Panc1 (cell line): ENCODE results near the gene IL17RB. TPM values are rescaled to one million over a fixed set of nuclear protein-coding genes. Genes with fewer than 3 reads are reported as not detected.

ENCODE experiments used
- ATAC-seq: fragments of 200-7000 bp; cut with Tn5 transposase; 2 replicates; pipeline ENCODE4 v1.9.1; 2020; ENCODE audit warnings: mild to moderate bottlenecking, moderate library complexity
- BruUV-seq: library from RNA; stranded (reverse); fragments of 400-500 nt; replicated peaks from 2 replicates; lab custom pipeline; 2021; lab: Mats Ljungman, UMichigan
- CTCF ChIA-PET: fragments of 300-600 bp; sonication (Branson Sonifier 250); formaldehyde crosslinking; loops from one replicate; lab custom pipeline; 2022; ENCODE audit warnings: antibody characterized with exemption; lab: Charles Lee
- POLR2A ChIA-PET: fragments of 300-600 bp; sonication (Branson Sonifier 250); formaldehyde crosslinking; loops from one replicate; lab custom pipeline; 2022; ENCODE audit warnings: antibody characterized with exemption; lab: Charles Lee
- DNase-seq: peaks from one replicate; pipeline ENCODE4 v3.0.0-alpha.2; 2010; ENCODE audit warnings: low read depth, low spot score
- H3K27ac ChIP-seq: 2 replicates; pipeline ENCODE4 v1.5.1; 2011; ENCODE audit warnings: mild to moderate bottlenecking, low read length, inconsistent platforms
- H3K27me3 ChIP-seq: fragments of 200-500 bp; sonication (Bioruptor generic); 2 replicates; pipeline ENCODE4 v1.6.0; 2014; ENCODE audit warnings: low read length, inconsistent platforms; ENCODE audit not compliant: control insufficient read depth, insufficient read depth
- H3K36me3 ChIP-seq: fragments of 200-500 bp; sonication (Bioruptor generic); 2 replicates; pipeline ENCODE4 v1.5.1; 2014; ENCODE audit warnings: inconsistent platforms, mild to moderate bottlenecking, low read length, moderate library complexity; ENCODE audit not compliant: control insufficient read depth, insufficient read depth
- H3K4me1 ChIP-seq: 2 replicates; pipeline ENCODE4 v1.5.1; 2011; ENCODE audit warnings: inconsistent platforms, mild to moderate bottlenecking, low read length, moderate library complexity; ENCODE audit not compliant: control insufficient read depth, insufficient read depth
- H3K4me3 ChIP-seq, 2 experiments: 2 replicates each; pipeline ENCODE4 v1.5.1; 2011 to 2012; ENCODE audit warnings: low read depth in 2 of 2, low read length in 2 of 2, mild to moderate bottlenecking in 2 of 2, inconsistent platforms in 1 of 2, moderate library complexity in 1 of 2
- H3K9me3 ChIP-seq: fragments of 200-500 bp; sonication (Bioruptor generic); 2 replicates; pipeline ENCODE4 v1.5.1; 2014; ENCODE audit warnings: low read depth, mild to moderate bottlenecking, inconsistent platforms, low read length, moderate library complexity; ENCODE audit not compliant: control insufficient read depth, insufficient read depth
- POLR2AphosphoS5 ChIP-seq: IDR thresholded peaks from 2 replicates; pipeline ENCODE4 v1.6.1; 2012; ENCODE audit warnings: mild to moderate bottlenecking, low read depth, low read length, moderate library complexity
- REST ChIP-seq, 2 experiments: IDR thresholded peaks; 2 replicates each; pipeline ENCODE4 v1.6.1; 2011 to 2012; ENCODE audit warnings: low read depth in 2 of 2, control low read depth in 1 of 2, low read length in 1 of 2, mild to moderate bottlenecking in 1 of 2, moderate library complexity in 1 of 2; ENCODE audit not compliant: insufficient read depth in 1 of 2
- SIN3A ChIP-seq: IDR thresholded peaks from 2 replicates; pipeline ENCODE4 v1.6.1; 2012; ENCODE audit warnings: low read depth, mild to moderate bottlenecking, low read length, moderate library complexity, borderline replicate concordance; ENCODE audit not compliant: insufficient read depth
- TCF7L2 ChIP-seq: IDR thresholded peaks from 2 replicates; pipeline ENCODE4 v1.6.1; 2011; ENCODE audit warnings: mild to moderate bottlenecking, low read depth, low read length, inconsistent platforms
- in situ Hi-C: cut with HindIII; loops from 2 replicates; pipeline ENCODE4 v1.10.0; 2016; ENCODE audit warnings: low sequenced_read_pairs, low pct_unique_long_range_greater_than_20kb
- intact Hi-C: fragments of 100-400 bp; cut with micrococcal nuclease; formaldehyde crosslinking; loops from one replicate; pipeline ENCODE4 v1.10.0; 2022; ENCODE audit not compliant: unreplicated experiment
- total RNA-seq: library from RNA; stranded (reverse); gene quantifications from one replicate; pipeline ENCODE4 v1.2.1, GENCODE V29; 2021; ENCODE audit not compliant: unreplicated experiment
- TF ChIP-seq, protein P1 (sequence below): fragments of 450-650 bp; IDR thresholded peaks from 2 replicates; pipeline ENCODE4 v1.5.1; 2017; ENCODE audit warnings: mild to moderate bottlenecking

IL17RB gene
- total RNA-seq, 1 experiment from 2014 or later, result 15.9 TPM

DNA sequence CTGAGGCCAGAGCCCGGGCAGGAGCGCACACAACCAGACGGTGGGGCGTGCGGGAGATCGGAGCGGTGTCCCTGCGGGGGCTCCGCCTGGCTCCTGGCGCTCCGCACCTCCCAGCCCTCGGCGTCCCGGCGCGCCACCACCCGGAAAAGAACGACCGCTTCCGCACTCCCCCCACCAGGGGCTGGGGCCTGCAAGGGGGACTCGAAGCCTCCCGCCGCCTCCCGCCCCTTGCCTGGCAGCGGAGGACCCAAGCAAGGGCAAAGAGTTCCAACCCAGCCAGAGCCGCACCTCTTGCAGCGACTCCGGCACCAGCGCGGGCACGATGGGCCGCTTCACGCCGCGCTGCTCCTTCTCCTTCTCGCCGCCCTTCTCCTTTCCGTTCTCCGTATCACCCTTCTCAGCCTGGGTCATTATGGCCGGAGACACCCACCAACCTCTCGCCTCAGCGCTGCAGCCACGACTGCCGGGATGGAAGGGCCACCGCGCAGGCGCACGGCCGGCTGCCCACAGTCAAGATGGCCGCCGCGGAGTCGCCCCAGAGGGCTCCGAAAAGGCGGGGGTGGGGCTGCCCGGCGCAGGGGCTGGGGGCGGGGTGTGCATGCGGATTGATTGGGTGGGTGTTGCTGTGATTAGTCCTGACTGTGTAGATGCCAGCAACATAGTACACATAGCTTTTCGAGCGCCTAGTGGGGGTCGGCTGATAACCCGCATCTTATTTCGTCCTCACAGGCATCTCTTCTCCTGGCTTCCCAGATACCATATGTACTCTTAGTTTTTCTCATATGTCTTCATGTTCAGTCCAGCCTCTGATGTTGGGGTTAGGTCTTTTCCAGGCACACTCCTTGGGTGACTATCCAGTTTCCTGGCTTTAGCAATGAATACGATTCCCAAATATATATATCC is 35.6 kb downstream of the IL17RB start, which contains the start of gene ACTR8:
TSS of gene ACTR8 (minus strand) at position 462 of the 903 bp plus-strand sequence. CDS start at position 411, 51 bp downstream.
- TF ChIP-seq POLR2AphosphoS5, result peak; percentile 72
- TF ChIP-seq REST (IDR thresholded peaks at IDR 0.05; ENCODE audit: insufficient read depth in 1 of 2, low read depth in 2 of 2, low read length in 1 of 2), result no peak
- TF ChIP-seq, protein P1, sequence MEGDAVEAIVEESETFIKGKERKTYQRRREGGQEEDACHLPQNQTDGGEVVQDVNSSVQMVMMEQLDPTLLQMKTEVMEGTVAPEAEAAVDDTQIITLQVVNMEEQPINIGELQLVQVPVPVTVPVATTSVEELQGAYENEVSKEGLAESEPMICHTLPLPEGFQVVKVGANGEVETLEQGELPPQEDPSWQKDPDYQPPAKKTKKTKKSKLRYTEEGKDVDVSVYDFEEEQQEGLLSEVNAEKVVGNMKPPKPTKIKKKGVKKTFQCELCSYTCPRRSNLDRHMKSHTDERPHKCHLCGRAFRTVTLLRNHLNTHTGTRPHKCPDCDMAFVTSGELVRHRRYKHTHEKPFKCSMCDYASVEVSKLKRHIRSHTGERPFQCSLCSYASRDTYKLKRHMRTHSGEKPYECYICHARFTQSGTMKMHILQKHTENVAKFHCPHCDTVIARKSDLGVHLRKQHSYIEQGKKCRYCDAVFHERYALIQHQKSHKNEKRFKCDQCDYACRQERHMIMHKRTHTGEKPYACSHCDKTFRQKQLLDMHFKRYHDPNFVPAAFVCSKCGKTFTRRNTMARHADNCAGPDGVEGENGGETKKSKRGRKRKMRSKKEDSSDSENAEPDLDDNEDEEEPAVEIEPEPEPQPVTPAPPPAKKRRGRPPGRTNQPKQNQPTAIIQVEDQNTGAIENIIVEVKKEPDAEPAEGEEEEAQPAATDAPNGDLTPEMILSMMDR, result no peak
- no peak for TF ChIP-seq SIN3A
- DNase-seq, result no peak
- peak; percentile 99 for ATAC-seq
- Histone ChIP-seq H3K27ac (peak within 1 kb of the TSS; percentile 86), H3K36me3 (peaks cover 22% of the 10 kb centered on the region), H3K9me3 (no peaks in the 10 kb centered on the region), H3K27me3 (no peaks in the 10 kb centered on the region), H3K4me3 (peak within 1 kb of the TSS; percentile 81 to 85), H3K4me1 (peaks cover 4% of the 10 kb centered on the region; the same call in 1 of the 2 replicates)
- in situ Hi-C loops, result no loop called here
- ChIA-PET POLR2A (no interaction called here), CTCF (no interaction called here)
- intact Hi-C loops, result no loop called here
- BruUV-seq, result TSS peak; percentile 72

- no TSS peak for BruUV-seq
- CTCF ChIA-PET, result no interaction called here
- peaks cover 4% of the 10 kb centered on the region; the same call in 1 of the 2 replicates for H3K4me1 ChIP-seq
- no peak for ATAC-seq
- no peaks in the 10 kb centered on the region for H3K9me3 ChIP-seq
- H3K4me3 ChIP-seq, result no peak overlapping the region
- H3K36me3 ChIP-seq, result peaks cover 18% of the 10 kb centered on the region
- TF ChIP-seq TCF7L2, result no peak
- TF ChIP-seq SIN3A, result no peak
- no peak for TF ChIP-seq REST (IDR thresholded peaks at IDR 0.05; ENCODE audit: insufficient read depth in 1 of 2, low read depth in 2 of 2, low read length in 1 of 2)
- no peak for TF ChIP-seq POLR2AphosphoS5
- TF ChIP-seq, protein P1, result no peak
- in situ Hi-C loops, result no loop called here
- DNase-seq, result no peak
- POLR2A ChIA-PET, result no interaction called here
- H3K27me3 ChIP-seq, result no peaks in the 10 kb centered on the region
- no peak overlapping the region for H3K27ac ChIP-seq
- intact Hi-C loops, result no loop called here
Measured at GRCh38 chr3:53883008-53883407, 36.6 kb downstream of the IL17RB start.
